Liver (tissue), 3 donors: ENCODE measurements around the gene TMEM40.

Source experiments
- CTCF ChIP-seq: fragments of 150-350 bp; IDR thresholded peaks from 2 replicates; pipeline ENCODE4 v1.5.1; 2017; ENCODE audit warnings: improper control_type of control experiment, low read depth, low read length; ENCODE audit not compliant: missing input control
- RAD21 ChIP-seq, 2 donors: IDR thresholded peaks; 2 replicates each; pipeline ENCODE4 v1.6.1; 2016; ENCODE audit warnings: antibody characterized with exemption in 2 of 2, mild to moderate bottlenecking in 2 of 2
- donor health status: healthy.
- donor health status: healthy.

DNA sequence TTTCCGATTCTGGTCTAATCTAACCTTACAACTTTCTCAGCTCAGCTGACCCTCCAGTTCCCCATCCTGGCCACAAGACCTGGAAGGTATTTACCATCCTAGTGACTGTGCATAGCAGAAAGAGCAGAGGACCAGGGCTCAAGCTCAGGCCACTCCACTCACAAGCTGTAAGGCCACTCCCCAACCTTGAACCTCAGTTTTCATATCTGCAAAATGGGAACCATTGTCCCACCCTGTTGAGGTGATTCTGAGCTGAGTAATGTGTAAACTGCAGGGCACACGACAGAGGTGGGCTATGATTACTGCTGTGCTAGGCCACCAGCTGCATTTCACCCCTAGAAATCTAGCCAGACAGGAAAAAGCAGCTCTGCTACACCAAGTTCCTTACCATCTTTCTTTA is 21.7 kb downstream of the TMEM40 start:
- TF ChIP-seq CTCF, result no peak
- no peak for TF ChIP-seq RAD21 (IDR thresholded peaks at IDR 0.05)
